Measurements from ENCODE around the gene ATP10A.

Gene ATP10A

GRCh38 chr15:25677719-25678499, 185.2 kb downstream of the ATP10A start:
- no peak for DNase-seq

DNA sequence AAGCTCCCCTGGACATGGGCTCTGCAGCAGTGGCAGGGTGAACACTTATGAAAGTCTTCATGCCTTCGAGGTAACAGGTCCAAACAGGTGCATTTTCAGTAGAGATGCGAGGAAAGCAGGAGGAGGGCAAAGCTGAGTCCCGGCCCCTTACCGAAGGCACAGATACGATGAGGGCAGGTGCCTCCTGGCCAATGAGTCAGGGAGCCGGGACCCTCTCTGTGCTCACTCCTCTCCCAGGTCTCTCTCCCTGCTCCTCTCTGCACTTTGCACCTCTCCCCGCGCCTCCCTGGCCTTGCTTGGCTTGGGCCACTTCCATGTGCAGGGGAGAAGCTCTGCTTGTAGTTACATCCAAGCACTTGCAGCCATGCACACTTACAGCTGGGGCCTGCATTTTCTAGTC, 187.1 kb downstream of the ATP10A start:
- no peak for DNase-seq

DNA sequence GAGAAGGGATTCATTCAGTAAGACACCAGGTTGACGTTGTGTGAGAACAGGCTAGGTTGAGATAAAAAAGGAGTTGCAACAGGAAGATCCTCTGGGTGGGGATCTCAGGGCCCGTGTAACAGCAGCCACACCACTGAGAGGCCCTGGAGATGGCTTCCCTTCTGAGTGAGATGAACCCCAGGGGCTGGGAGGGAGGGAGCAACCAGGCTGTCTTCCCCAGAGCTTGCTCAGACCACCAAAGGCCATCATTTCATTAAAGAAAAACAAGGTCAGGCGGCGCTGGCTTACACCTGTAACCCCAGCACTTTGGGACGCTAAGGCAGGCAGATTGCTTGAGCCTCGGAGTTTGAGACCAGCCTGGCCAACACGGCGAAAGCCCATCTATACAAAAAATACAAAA, 187.7 kb downstream of the ATP10A start:
- DNase-seq: no peak

DNA sequence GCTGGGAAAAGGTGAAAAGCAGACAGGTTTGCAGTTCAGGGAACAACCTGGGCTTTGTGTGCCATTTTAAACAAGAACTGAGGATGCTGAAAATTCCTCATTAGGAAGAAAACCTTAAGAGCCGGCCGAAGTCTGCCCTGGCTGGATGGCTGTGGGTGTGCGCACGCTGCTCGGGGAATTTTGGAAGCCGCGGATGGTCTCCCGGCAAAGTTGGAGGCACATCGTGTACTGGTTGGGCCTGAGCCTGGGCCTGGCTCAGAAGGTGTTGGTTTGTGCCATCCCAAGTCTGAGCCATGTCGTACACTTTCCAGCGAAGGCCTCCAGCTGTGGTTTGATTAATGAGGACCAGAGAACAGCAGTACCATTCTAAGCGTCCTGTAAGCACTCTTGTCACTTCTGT, 188.2 kb downstream of the ATP10A start:
- no peak for DNase-seq

DNA sequence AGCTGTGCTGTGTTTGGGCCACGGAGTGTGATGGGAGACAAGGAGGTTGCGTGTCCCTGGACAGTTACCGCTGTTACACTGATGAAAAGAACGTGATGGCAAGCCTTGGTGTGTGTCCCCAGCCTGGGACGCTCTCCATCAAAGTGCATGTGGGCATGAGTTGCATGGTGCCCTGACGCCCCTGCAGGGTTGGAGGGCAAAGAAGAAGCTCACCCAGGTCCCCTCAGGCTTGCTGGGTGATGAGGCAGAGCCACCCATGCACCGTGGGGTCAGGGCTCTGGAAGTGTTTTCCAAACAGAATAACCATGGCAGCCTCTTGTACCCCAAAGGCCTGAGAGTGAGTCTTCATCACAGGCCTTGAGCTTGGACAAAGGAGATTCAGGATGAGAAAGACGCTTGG, 189.2 kb downstream of the ATP10A start:
- no peak for DNase-seq

DNA sequence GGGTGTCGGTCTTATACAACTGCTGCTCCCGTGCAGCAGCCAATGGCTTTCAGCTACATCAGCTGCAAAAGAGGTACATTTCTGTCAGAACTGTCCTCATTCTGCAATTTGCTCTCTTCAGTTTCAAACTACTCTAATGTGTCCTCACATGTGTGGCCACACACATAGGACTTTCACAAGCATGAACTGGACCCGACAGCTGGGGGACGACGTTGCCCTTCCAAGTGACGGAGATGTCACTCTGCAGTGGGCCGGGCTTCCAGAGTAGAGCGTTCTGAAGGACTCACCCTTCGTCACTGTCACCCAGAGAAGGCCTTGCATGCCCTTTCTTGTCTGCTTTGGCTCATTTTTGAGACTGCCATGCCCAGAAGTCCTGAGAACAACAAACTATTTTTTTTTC, 189.8 kb downstream of the ATP10A start:
- DNase-seq: no peak

DNA sequence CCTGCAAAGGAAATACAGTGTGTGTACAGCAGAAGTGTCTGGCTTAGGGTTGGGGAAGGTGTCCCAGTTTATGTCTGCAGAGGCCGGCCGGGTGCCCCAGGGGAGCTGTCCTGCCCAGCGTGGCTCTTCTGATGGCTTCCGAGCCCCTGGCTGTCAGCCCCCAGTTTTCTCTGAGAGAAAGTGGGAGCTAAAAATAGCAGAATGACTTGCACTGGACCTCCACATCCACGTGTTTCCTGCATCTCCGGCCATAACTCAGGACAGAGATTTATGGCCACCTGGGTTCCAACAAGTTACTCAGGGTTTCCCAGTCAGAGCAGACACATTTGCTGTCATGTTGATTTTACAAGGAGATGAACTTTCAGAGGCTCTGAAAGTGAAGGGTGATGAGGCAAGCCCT, 192.0 kb downstream of the ATP10A start:
- DNase-seq: no peak

DNA sequence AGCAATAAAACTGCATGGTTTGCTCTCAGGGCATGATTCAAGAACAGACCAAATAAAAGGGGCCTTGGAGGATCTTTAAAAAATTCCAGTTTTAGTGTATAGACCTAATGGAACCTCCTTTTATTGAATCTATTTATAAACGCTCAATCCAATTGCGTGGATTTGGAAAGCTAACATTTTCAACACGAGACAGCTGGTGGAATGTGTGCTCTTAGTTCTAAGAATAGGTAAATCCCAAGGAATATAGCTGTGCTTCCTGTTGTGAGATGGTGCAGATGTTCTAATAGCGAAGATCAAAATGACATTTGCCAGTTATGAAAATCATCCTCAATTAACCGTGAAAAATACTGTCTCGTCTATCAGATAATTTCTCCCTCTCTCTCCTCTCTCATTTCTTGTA, 192.5 kb downstream of the ATP10A start:
- no peak for DNase-seq

GRCh38 chr15:25670025-25670554, 193.0 kb downstream of the ATP10A start:
- DNase-seq: no peak

DNA sequence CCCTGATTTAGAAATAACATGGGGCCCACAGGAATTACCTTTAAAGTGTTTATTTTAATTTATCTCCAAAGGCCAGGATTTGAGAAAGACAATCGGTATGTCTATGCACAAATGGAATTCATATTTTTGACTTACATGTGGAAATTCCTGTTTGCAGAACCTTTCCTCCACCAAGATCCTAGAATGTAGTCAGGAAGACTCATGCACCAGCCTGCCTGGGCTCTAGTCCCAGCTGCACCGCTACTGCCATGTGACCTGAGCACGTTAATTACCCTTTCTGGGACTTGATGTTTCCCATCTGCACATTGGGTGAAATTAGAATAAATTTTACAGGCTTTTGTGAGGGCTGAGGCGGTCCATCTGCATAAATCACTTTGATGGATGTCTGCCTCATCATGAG, 194.2 kb downstream of the ATP10A start:
- DNase-seq: no peak

GRCh38 chr15:25668236-25668795, 194.8 kb downstream of the ATP10A start:
- DNase-seq: no peak

DNA sequence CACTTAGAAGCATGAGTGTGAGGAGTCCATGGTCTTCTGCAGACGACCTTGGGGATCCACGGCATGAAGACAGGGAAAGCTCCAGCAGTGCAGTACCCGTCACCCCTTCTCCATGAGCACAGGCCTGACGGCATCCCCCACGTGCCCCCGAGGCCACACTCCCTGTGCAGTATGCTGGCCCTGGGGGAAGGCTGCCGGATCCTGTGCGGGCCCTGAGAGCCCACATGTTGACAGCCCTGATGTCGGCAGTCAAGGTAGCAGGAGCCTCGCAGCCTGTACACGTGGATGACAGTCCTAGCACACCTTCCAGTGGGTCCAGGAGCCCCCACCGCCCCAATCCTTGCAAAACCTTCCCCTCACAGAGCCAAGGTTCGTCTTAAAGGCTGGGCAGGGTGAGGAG, 195.3 kb downstream of the ATP10A start:
- DNase-seq: no peak

GRCh38 chr15:25665913-25666312, 197.2 kb downstream of the ATP10A start:
- no peak for DNase-seq

DNA sequence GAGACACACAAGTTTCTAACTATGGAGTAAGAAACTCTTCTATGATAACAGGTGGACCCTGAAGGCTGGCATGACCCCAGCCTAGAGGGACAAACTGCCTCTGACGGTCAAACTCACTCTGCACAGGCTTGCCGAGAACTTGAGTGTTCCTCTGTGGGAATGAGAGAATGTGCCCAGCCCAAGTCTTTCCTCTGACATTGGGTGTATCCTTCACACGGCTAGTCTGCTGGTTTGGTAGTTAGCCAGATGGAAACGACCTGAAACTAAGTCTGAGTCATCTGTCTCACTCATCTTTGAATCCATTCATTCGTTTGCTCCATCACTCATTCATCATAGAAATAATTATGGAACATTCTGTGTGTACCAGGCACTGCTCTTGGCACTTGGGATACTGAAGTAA, 198.4 kb downstream of the ATP10A start:
- DNase-seq: no peak

DNA sequence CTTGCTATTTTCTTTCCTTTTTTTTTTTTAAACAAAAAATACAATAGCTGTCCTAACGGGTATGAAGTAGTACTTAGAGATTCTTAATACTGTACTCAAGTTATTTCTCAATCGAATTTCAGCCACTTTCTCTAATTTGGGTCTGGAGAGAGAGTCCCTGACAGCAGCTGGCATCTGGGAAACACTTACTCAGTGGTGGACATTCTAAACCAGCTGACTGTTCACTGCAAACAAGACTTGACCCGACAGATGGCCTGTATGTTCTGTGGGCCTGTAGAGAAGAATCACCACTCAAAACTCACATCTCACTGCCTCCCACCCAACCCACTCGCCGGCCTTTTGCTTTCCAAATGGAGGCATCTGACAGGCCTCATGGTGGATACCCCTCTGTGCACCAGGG, 199.6 kb downstream of the ATP10A start:
- no peak for DNase-seq

DNA sequence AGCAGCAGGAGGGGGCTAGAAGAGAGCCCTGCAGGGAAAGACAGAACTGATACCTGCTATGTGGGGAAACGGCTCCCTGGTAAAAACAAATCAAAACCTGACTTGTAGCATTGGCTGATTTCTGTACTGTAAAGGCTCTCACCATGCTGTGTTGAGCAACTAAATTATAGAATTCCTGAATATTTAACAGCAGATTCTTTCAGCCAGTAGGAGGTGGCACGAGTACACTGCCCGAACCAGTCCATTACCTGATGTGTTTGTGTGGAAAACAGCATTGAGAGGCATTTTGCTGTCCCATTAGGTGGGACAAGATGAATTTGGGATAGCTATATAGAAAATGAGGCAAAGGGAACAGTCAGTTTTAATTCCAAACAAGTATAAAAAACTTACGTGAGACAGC, 201.2 kb downstream of the ATP10A start:
- DNase-seq: no peak

- DNase-seq: no peak
These were observed 203.9 kb downstream of the ATP10A start for GRCh38 chr15:25659251-25659650.

- DNase-seq: no peak
These were observed 204.6 kb downstream of the ATP10A start for GRCh38 chr15:25658560-25658959.

DNA sequence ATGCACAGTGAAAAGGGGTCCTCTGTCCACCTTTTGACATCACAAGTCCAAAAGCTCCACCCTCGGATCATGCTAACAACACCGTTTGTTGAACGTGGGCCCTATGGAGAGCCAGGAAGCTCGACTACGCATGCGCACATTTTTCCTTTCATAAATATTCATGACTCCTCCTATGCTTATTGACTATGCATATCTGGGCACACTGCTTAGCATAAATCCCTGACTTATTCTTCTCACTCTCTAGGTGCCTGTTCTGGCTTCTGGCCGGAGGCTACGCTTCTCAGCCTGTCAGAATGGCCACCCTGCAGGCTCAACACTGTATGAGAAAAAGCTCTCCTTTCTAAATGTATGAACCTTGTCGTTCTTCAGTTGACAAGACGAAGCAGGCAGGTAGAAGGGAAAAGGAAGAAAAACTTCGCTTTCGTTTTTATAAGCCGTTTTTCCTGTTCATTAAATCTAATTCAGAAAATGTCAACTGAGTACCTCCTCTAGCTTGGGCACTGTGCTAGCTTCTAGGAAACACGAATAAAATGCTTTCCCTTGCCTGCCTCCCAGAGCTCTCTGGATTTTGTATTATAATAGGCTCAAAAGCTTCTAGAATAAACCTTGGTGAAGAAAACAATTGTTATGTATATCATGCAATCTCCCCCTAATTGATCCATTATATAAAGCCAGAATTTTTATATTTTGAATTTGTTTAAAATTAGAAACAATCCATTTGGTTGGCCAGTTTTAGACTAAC, 207.7 kb downstream of the ATP10A start:
- no peak for DNase-seq

DNA sequence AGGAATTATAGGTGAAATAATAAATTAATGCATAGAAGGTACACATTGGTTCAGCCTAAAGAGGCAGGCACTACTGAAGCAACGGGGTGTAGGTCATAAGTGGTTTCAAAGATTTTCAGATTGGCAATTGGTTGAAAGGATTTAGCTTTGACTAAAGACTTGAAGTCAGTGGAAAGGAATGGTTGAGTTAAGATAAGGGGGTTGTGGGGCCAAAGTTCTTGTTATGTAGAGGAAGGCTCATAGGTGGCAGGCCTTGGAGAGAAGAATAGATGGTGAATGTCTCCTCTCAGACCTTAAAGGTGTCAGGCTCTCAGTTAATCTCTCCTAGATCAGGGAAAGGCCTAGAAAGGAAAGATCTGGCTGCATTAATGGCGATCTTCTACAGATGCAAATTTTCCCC, 209.8 kb downstream of the ATP10A start:
- no peak for DNase-seq

DNA sequence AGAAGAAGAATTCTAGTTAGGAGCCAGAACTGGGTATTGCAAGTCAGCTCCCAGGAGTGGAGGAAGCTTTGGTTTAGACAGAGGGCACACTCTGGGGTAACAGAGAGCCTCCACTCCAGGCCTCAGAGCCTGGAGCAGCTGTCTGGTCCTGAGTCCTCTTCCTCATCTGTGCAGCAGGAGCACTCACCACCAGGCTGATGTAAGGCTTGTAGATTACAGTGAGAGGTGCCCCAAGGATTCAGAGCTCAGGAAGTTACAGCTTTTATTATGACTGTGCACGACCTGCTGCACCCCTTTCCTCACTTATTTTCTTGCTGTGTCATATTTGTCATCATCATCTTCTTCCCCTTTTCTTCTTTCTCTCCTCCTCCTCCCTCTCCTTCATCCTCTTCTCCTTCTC, 210.4 kb downstream of the ATP10A start:
- DNase-seq: no peak

DNA sequence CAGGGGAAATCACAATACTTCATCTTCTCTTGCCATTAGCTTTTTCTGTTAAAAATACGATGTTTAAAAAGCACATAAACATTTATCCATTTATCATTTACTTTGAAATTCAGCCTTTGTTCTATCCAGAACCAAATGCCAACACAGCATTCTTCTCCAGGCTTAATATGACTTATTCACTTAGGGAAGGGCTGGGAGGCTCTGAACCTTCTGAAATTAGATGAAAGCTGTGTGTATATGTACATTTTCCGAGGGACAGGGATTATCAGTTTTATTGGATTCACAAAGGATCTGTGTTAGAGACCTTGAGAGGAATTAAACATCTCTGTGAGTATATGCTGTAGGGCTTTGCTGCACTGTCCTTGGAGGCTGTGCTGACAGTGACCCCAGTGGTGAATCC, 213.7 kb downstream of the ATP10A start:
- no peak for DNase-seq

DNA sequence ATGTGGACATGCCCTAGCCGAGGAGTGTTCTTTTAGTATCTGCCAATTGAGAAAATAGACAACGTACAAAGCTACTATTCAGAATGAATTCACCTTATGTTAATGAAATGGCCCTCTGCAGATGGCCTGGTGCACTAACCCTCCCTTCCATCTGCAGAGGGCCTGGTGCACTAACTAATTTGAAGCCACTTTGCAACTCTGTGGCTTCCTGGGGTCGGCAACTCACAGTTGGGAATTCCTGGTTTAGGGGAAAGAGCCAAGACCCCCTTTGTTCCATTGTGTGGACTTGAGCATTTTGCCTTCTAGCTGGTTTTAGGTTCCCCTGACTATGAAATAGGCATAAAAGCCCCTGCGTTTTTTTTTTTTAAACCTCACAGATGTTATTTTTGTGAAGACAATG, 220.0 kb downstream of the ATP10A start:
- no peak for DNase-seq

DNA sequence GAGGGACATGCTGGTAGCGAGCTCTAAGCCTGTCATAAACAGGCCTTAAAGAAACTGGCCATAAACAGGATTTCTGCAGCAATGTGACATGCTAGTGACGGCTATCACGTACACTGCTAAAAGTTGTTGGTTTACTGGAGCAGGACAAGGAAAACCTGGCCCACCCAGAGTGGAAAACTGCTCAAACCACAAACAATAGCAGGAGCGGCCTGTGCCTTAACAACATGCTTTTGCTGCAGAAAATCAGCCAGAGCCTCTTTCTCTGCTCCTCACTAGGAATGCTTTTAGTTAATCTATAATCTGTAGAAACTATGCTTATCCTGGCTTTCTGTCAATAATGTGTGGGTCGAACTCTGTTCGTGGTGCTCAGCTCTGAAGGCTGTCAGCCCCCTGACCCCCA, 221.4 kb downstream of the ATP10A start:
- no peak for DNase-seq
